ENCODE measurements around the gene SETBP1.

- TF ChIP-seq PBX3 (CRISPR knock-in tag; IDR thresholded peaks at IDR 0.05; ENCODE audit: borderline replicate concordance) (no peak), HNF4G (IDR thresholded peaks at IDR 0.05; ENCODE audit: borderline replicate concordance, low read depth, low read length) (no peak), HNF4G (CRISPR knock-in tag; IDR thresholded peaks at IDR 0.05; ENCODE audit: borderline replicate concordance, low read depth) (no peak), YY1 (IDR thresholded peaks at IDR 0.05; ENCODE audit: insufficient read depth, insufficient replicate concordance, low read depth, low read length) (no peak), NR3C1 (CRISPR knock-in tag; IDR thresholded peaks at IDR 0.05) (no peak), ZFP62 (CRISPR knock-in tag; IDR thresholded peaks at IDR 0.05) (no peak), CTCF (CRISPR knock-in tag; IDR thresholded peaks at IDR 0.05) (no peak)
Observed at GRCh38 chr18:45100321-45101105, 419.8 kb downstream of the SETBP1 start.
